Activated CD4-positive, alpha-beta T cell treated with anti-CD3 and anti-CD28 coated beads, Interleukin-2, amount 10 ng/mL, durations not matched to agents 7 days and 5 days (primary cell): ENCODE results near the gene SPATA6L. TPM values are rescaled to one million over a fixed set of nuclear protein-coding genes. Genes with fewer than 3 reads are reported as not detected.

Source experiments
- CTCF ChIA-PET: fragments of 350-600 bp; sonication (Branson Sonifier 250); formaldehyde crosslinking; loops from one replicate; lab custom pipeline; 2021; ENCODE audit warnings: antibody characterized with exemption; lab: Charles Lee
- POLR2A ChIA-PET: fragments of 350-600 bp; sonication (Branson Sonifier 250); formaldehyde crosslinking; loops from one replicate; lab custom pipeline; 2021; ENCODE audit warnings: antibody characterized with exemption; lab: Charles Lee
- DNase-seq: peaks from one replicate; pipeline ENCODE4 v3.0.0-alpha.2; 2020
- H3K27ac Mint-ChIP-seq: one replicate; pipeline ENCODE4 v1.8.0; 2021; ENCODE audit warnings: mild to moderate bottlenecking, moderate library complexity, mixed read lengths
- H3K27me3 Mint-ChIP-seq: one replicate; pipeline ENCODE4 v1.8.0; 2021; ENCODE audit warnings: mixed read lengths
- H3K36me3 Mint-ChIP-seq: one replicate; pipeline ENCODE4 v1.8.0; 2021; ENCODE audit warnings: low read depth, mixed read lengths
- H3K4me1 Mint-ChIP-seq: one replicate; pipeline ENCODE4 v1.8.0; 2021; ENCODE audit warnings: mixed read lengths
- H3K4me3 Mint-ChIP-seq: one replicate; pipeline ENCODE4 v1.8.0; 2021; ENCODE audit warnings: mild to moderate bottlenecking, moderate library complexity, mixed read lengths
- H3K9me3 Mint-ChIP-seq: one replicate; pipeline ENCODE4 v1.8.0; 2021; ENCODE audit warnings: mixed read lengths
- total RNA-seq, 2 experiments: library from RNA; stranded (reverse); gene quantifications; one replicate each; pipeline ENCODE4 v1.2.3, GENCODE V29; 2021

The SPATA6L gene, protein sequence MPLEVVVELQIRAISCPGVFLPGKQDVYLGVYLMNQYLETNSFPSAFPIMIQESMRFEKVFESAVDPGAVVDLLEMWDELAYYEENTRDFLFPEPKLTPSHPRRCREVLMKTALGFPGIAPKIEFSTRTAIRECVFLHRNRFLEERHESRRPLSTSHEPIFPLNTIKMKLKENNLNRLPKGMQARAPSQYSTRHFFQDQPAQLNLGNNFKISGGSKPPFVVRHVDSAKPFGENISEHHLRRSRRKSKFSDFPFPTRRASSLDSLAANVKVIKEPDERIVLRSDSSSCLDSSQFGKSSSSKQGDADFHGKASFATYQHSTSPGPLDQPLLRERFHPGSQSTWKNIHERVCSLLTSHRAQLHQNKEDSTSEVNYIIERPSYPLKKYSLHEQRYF
- total RNA-seq = under 1 TPM; 0.40 to 0.42 TPM

- Mint-ChIP-seq H3K36me3 (peaks cover 8% of the 10 kb centered on the region), H3K27me3 (peaks cover 3% of the 10 kb centered on the region), H3K4me3 (peak within 1 kb of the TSS; percentile 61), H3K4me1 (peaks cover 81% of the 10 kb centered on the region), H3K9me3 (no peaks in the 10 kb centered on the region), H3K27ac (peak within 1 kb of the TSS; percentile 69)
- peak; percentile 41 for DNase-seq
- CTCF ChIA-PET = interaction anchor here (1.2 kb wide), 1 partner anchor 8 kb away, joined by 6 read pairs; no protein-coding TSS in a partner anchor
- POLR2A ChIA-PET = no interaction called here
Observed at GRCh38 chr9:4666042-4666699, at the start of gene SPATA6L. Gene SPATA6L, minus strand, starts transcription at chr9:4666480. Its CDS starts 230 bp downstream, at chr9:4666250.

- Mint-ChIP-seq H3K9me3 (peaks cover 4% of the 10 kb centered on the region), H3K27me3 (no peaks in the 10 kb centered on the region), H3K4me3 (no peak overlapping the region), H3K4me1 (no peaks in the 10 kb centered on the region), H3K36me3 (peaks cover 61% of the 10 kb centered on the region), H3K27ac (no peak overlapping the region)
- ChIA-PET POLR2A (no interaction called here), CTCF (interaction anchor here (0.6 kb wide), 1 partner anchor 425 kb away, joined by 4 read pairs; no protein-coding TSS in a partner anchor)
- DNase-seq = no peak
Observed at GRCh38 chr9:4714266-4715016, 48.2 kb upstream of the SPATA6L start.

DNA sequence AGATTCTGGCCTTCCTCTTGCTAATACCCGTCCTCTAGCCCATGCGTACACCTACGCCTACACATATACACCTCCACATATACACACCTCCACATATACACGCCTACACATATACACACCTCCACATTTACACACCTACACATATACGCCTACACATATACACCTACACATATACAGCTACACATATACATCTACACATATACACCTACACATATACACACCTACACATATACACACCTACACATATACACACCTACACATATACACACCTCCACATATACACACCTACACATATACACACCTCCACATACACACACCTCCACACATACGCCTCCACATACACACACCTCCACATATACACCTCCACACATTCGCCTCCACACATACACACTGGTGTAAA, 47.6 kb upstream of the SPATA6L start:
- no peak for DNase-seq
- Mint-ChIP-seq H3K4me3 (no peak overlapping the region), H3K27ac (no peak overlapping the region), H3K27me3 (no peaks in the 10 kb centered on the region), H3K36me3 (peaks cover 61% of the 10 kb centered on the region), H3K4me1 (no peaks in the 10 kb centered on the region), H3K9me3 (peaks cover 4% of the 10 kb centered on the region)
- CTCF ChIA-PET = interaction anchor here (0.6 kb wide), 1 partner anchor 12 kb away, joined by 3 read pairs; no protein-coding TSS in a partner anchor
- POLR2A ChIA-PET = no interaction called here

GRCh38 chr9:4709380-4709779, 43.1 kb upstream of the SPATA6L start:
- Mint-ChIP-seq H3K4me1 (peaks cover 6% of the 10 kb centered on the region), H3K27me3 (no peaks in the 10 kb centered on the region), H3K4me3 (no peak overlapping the region), H3K36me3 (peaks cover 56% of the 10 kb centered on the region), H3K27ac (no peak overlapping the region), H3K9me3 (peaks cover 4% of the 10 kb centered on the region)
- DNase-seq = no peak
- POLR2A ChIA-PET = no interaction called here
- CTCF ChIA-PET = interaction anchor here (1.2 kb wide), 1 partner anchor 18 kb away, joined by 3 read pairs; no protein-coding TSS in a partner anchor

DNA sequence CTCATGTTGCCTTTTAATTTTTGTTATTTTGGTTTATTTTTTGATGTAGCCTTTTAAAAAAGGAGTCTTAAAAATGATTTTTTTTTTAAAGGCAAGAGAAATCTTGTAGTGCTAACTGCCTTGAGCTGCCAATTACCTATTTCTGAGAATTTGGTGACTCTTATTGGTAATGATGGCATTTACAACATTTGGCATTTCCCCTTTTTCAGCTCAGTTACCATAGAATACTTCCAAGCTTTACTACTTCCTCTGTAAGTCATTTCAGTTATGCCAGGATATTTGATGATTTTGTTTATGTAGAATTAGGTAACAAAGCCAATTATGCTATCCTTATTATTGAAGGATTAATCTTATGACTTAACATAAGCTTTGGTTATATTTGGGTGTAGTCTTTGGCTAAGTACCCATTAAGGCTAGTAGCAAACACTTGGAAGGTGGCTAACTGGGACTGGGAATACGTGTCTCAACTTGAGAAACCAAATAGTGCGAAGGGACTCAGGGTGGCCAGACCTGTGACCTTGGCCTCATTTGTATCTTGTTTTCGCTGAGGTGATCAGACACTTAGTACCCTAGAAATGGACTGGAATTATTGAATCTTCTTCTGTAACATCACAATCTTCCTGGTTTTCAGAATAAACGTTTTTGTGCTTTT, 40.8 kb upstream of the SPATA6L start:
- Mint-ChIP-seq H3K36me3 (peaks cover 56% of the 10 kb centered on the region), H3K4me3 (no peak overlapping the region), H3K4me1 (peaks cover 6% of the 10 kb centered on the region), H3K27ac (no peak overlapping the region), H3K9me3 (no peaks in the 10 kb centered on the region), H3K27me3 (no peaks in the 10 kb centered on the region)
- ChIA-PET CTCF (interaction anchor here (0.6 to 0.7 kb wide), 2 partner anchors 48 to 121 kb away, joined by 3 read pairs; no protein-coding TSS in a partner anchor), POLR2A (no interaction called here)
- no peak for DNase-seq

DNA sequence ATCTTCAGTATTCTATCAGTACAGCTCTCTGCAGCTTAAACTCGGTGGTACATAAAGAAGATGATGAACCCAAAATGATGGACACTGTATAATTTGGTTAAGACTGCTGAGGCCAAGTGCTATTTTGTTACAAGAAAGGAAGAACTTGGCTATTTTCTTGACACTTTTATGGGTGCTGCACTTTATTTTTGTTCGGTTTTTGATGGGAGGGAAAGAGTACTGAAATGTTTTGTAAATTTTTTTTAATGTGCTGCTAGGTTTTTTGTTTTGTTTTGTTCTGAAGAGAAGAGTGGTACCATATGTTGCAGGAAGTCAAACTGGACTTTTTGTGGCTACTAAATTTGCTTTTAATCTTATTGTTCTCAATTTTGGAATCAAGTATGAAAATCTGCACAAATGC, 39.7 kb upstream of the SPATA6L start:
- ChIA-PET POLR2A (no interaction called here), CTCF (interaction anchor here (0.6 kb wide), 1 partner anchor 9 kb away, joined by 3 read pairs; no protein-coding TSS in a partner anchor)
- Mint-ChIP-seq H3K36me3 (peaks cover 62% of the 10 kb centered on the region), H3K27me3 (no peaks in the 10 kb centered on the region), H3K4me3 (no peak overlapping the region), H3K4me1 (peaks cover 6% of the 10 kb centered on the region), H3K9me3 (no peaks in the 10 kb centered on the region), H3K27ac (no peak overlapping the region)
- no peak for DNase-seq

- H3K27me3 Mint-ChIP-seq = no peaks in the 10 kb centered on the region
- H3K36me3 Mint-ChIP-seq = peaks cover 66% of the 10 kb centered on the region
- POLR2A ChIA-PET = no interaction called here
- no peaks in the 10 kb centered on the region for H3K9me3 Mint-ChIP-seq
- CTCF ChIA-PET = no interaction called here
- DNase-seq = no peak
- H3K4me1 Mint-ChIP-seq = peaks cover 6% of the 10 kb centered on the region
- H3K27ac Mint-ChIP-seq = no peak overlapping the region
- no peak overlapping the region for H3K4me3 Mint-ChIP-seq
Observed at GRCh38 chr9:4704129-4704528, 37.8 kb upstream of the SPATA6L start.

GRCh38 chr9:4701526-4701925, 35.2 kb upstream of the SPATA6L start:
- Mint-ChIP-seq H3K9me3 (no peaks in the 10 kb centered on the region), H3K4me1 (peaks cover 2% of the 10 kb centered on the region), H3K27me3 (no peaks in the 10 kb centered on the region), H3K27ac (no peak overlapping the region), H3K36me3 (peaks cover 62% of the 10 kb centered on the region), H3K4me3 (no peak overlapping the region)
- ChIA-PET POLR2A (no interaction called here), CTCF (interaction anchor here (0.6 to 0.8 kb wide), 3 partner anchors 10 to 16 kb away, joined by 3 to 4 read pairs (median 3); no protein-coding TSS in a partner anchor)
- no peak for DNase-seq

DNA sequence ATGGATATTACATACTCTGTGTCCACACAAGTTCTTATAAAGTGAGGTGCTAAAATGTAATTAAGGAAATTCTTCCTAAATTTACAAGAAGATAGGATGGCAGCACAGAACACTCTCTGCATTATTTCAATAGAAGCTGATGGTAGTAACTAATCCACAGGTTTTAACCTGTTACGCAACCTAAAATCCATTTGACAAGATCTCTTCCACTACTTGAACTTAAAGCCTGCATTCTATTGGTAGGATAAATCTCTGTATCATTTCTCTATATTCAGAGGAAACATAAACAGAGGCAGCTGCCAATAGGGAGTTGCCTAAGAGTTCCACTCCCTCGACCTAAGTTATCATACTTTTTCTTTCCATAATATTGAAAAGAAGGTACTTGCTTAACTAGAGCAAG, 34.7 kb upstream of the SPATA6L start:
- POLR2A ChIA-PET = no interaction called here
- DNase-seq = no peak
- H3K4me1 Mint-ChIP-seq = peaks cover 5% of the 10 kb centered on the region
- H3K36me3 Mint-ChIP-seq = peaks cover 62% of the 10 kb centered on the region
- no peak overlapping the region for H3K4me3 Mint-ChIP-seq
- H3K27me3 Mint-ChIP-seq = no peaks in the 10 kb centered on the region
- CTCF ChIA-PET = interaction anchor here (0.6 to 0.8 kb wide), 2 partner anchors 9 to 12 kb away, joined by 3 to 4 read pairs; no protein-coding TSS in a partner anchor
- no peaks in the 10 kb centered on the region for H3K9me3 Mint-ChIP-seq
- no peak overlapping the region for H3K27ac Mint-ChIP-seq

DNA sequence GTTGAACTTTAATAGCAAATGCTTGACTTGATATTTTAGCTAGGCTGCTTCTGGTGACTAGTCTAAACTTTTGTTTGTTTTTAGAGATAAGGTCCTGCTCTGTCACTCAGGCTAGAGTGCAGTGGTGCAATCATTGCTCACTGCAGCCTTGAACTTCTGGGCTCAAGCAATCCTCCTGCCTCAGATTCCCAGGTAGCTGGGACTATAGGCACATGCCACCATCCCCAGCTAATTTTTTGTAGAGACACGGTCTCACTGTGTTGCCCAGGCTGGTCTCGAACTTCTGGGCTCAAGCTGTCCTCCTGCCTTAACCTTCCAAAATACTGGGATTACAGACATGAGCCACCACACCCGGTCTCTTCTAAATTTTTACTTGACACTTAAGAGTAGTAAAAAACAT, 33.8 kb upstream of the SPATA6L start:
- H3K27me3 Mint-ChIP-seq = no peaks in the 10 kb centered on the region
- no peak for DNase-seq
- H3K4me1 Mint-ChIP-seq = peaks cover 5% of the 10 kb centered on the region
- no peak overlapping the region for H3K4me3 Mint-ChIP-seq
- no peaks in the 10 kb centered on the region for H3K9me3 Mint-ChIP-seq
- no peak overlapping the region for H3K27ac Mint-ChIP-seq
- ChIA-PET CTCF (no interaction called here), POLR2A (no interaction called here)
- peaks cover 58% of the 10 kb centered on the region for H3K36me3 Mint-ChIP-seq

GRCh38 chr9:4691795-4692194, 25.5 kb upstream of the SPATA6L start:
- no peak for DNase-seq
- Mint-ChIP-seq H3K27me3 (no peaks in the 10 kb centered on the region), H3K9me3 (no peaks in the 10 kb centered on the region), H3K4me1 (peaks cover 14% of the 10 kb centered on the region), H3K27ac (no peak overlapping the region), H3K36me3 (peaks cover 35% of the 10 kb centered on the region), H3K4me3 (no peak overlapping the region)
- POLR2A ChIA-PET = no interaction called here
- CTCF ChIA-PET = interaction anchor here (0.6 to 1.2 kb wide), 3 partner anchors 10 to 1726 kb away, joined by 3 to 4 read pairs (median 3); no protein-coding TSS in a partner anchor

DNA sequence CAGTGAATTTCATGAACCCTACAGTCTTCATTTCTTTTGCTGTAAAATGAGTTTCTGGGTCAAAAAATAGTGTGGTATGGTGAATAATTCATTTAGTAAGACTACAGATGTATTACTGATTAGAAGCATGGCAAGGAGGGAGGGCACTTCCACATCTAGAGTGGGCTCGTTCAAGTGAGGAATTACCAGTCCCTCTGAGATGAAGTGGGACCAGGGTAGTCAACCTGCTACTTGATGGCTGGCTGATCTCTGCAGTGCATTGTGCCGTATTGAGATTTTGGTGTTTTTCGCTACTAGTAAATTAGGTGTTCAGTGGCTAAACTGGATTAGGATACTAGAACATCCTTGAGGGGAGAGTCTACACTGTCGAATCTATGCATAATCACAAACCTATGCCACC, 23.9 kb upstream of the SPATA6L start:
- Mint-ChIP-seq H3K36me3 (peaks cover 33% of the 10 kb centered on the region), H3K27ac (no peak overlapping the region), H3K27me3 (no peaks in the 10 kb centered on the region), H3K9me3 (no peaks in the 10 kb centered on the region), H3K4me3 (no peak overlapping the region), H3K4me1 (peaks cover 13% of the 10 kb centered on the region)
- CTCF ChIA-PET = no interaction called here
- DNase-seq = no peak
- POLR2A ChIA-PET = no interaction called here
